ENCODE data around the gene ALDOB.

Gene ALDOB

DNA sequence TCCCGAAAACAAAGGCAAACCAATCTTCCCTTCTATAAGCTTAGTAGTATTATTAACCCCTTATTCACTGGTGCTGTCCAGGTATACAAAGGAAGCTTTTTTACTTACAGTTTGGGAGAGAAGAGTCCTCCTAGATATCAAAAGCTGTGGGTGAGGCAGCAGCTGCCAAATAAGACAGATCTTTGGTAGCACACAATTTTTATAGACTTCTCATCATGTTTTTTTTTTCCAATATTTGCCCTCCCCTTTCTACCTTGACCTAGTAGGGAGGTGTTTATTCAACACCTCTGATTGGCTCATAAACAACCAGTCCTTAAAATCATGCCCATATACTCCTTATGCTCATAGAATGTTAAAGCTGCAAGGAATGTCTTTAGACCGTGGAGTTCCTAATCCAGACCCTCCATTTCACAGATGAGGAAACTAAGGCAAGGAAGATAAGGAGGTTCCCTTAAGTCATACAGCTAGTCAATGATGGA lies at the start of gene ALDOB:
ALDOB (minus strand) TSS at position 174 of the 479 bp plus-strand sequence. CDS start 4,887 bp downstream, outside the sequence.
- DNase-seq (ENCODE audit: low read depth, low spot score): no peak

DNA sequence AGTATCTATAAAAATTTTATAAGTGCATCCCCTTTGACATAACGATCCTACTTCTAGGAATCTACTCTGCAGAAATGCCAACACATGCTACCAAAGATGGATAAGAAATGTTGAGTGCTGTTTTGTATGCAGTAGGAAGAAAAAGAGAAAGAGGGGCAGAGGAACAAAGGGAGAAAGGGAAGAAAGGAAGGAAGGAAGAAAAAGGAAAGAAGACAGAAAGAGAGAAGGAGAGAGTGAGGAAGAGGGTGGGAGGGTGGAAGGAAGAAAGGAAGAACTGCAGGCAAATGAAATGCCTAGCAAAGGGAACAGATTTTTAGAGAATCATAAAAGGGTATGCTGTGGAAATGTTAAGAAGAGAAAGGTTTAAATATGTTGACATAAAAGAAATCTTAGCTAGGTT lies 48.5 kb upstream of the ALDOB start:
- no peak for DNase-seq (ENCODE audit: low read depth, low spot score)

DNA sequence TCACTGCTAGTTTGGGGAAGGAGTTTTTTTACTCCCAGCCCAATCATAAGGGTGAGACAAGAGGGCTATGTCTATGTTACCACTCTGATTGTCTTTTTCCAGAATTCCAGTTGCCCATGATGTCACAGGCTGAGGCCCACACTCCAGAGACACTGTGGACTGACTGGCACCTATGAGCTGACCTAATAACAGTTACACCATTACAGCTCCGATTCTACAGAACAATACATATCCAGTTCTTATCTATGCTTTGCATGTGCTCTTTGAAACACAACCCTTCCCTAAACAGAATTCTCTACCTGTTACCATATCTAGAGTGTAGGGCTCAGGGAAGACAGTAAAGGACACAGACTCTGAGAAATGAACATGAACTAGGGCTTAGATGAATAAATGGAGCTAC lies 45.7 kb upstream of the ALDOB start:
- no peak for DNase-seq (ENCODE audit: low read depth, low spot score)

DNA sequence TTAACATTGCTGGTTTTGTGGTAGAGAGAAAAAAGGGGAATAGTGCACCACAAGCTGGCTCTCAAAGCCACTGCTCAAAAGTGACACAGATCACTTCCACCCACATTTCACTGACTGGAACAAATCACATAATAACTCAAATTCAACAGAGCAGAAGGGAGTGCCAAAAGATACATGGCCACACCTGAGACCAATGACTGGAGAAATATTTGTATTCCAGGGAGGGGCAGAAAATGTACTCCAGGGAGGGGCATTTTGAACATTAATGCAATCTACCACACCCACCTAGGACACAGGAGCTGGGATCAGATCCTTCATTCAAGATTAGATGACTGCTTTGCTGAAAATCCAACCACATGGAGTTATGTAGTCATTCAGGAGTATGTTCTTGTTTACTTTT lies 44.8 kb upstream of the ALDOB start:
- DNase-seq (ENCODE audit: low read depth, low spot score): no peak

DNA sequence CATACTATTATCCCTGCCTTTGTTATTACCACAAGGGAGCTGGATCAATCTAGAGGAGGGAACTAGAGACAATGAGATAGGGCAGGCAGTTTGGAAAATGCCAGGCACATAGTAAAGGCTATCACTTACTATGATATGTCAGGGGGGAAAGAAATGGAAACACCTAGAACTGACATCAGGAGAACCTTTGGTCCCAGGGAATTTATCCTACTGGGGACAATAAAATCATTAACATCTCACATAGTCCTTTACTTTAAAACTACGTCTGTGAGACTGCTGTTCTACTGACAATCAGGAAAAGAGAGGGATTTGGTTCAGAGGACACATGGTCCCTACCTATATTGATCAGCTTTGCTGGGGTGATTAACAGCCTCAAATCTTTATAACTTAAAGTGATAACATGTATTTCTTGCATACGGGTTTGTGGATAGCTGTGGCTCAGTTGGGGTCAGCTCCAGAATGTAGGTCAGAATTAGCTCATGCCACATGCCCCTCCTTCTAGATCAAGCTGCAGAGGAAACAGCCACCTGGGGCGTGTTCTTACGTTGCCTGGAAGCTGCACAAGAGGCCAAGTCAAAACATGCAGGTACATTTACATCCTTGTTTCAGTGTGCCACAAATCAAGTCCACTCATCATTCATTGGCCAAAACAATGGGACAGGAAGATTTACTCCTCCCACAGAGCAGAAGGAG lies 43.9 kb upstream of the ALDOB start:
- DNase-seq (ENCODE audit: low read depth, low spot score): no peak

DNA sequence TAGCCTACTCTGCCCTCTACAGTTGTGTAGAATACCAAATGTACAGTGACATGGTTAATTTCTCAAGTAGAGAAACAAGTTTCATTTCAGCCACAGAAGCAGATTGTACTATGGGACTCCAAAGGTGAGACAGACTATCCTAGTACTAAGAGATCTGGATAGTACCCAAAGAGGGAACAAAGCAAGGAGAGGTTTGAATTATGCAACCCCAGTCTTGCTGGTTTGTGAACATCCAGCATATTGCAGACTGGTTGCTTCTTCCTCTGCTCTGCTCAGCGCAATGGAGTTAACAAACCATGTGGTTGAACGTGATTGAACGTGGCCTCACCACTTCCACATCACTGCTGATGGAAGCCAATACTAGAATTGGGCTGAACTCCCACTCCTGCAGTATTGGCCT lies 43.3 kb upstream of the ALDOB start:
- DNase-seq (ENCODE audit: low read depth, low spot score): no peak

DNA sequence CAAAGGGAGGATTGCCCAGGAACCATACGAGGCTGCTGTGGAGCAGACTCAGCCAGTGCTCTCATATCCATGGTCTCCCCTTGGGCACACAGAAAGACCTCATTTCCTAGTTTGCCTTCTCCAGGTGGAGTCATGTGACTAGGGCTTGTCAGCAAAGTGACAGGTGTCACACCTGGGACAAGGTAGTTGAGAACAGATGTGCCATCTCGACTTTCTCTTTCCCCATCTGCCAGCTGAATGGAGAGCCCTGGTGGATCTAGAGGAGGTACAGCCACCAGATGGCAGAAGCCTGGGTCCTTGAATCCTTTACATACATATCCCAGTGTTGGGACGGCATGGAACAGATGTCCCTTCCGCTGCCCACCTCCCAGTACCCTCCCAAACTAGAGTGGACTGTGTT lies 42.9 kb upstream of the ALDOB start:
- no peak for DNase-seq (ENCODE audit: low read depth, low spot score)

DNA sequence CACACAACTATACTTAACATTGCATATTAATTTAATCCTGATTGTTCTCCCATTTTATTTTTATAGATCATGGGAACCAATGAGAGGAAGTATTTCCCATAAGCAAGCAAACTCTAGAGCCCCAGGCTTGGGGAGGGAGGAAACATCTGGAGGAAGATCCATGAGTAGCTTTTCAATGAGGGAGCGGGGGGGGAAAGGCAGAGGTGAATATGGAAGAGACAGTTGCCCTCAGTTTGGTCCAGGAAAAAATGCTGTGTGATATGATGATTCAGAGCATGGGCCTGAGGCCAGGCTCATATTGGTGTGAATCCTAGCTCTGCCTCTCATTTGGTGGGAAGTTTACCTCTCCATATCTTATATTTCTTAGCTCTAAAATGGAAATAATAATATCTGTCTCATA lies 42.2 kb upstream of the ALDOB start:
- DNase-seq (ENCODE audit: low read depth, low spot score): no peak

DNA sequence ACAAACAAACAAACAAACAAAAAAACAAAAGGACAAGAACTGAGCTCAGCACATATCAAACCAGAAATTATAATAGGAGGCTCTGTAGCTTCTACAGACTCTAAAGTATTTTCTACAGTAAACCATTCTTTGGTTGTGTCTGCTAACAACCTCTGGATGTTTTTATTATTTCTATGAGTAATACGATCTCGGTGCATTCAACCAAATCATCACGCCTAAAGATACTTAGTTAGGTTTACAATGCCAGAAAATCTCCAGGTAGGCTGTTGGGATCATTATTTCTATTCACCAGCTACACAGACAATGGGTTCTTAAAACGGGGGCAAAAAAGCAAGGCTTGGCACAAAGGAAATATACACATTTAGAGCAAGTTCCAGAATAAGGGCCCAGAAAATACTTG lies 41.6 kb upstream of the ALDOB start:
- DNase-seq (ENCODE audit: low read depth, low spot score): no peak

DNA sequence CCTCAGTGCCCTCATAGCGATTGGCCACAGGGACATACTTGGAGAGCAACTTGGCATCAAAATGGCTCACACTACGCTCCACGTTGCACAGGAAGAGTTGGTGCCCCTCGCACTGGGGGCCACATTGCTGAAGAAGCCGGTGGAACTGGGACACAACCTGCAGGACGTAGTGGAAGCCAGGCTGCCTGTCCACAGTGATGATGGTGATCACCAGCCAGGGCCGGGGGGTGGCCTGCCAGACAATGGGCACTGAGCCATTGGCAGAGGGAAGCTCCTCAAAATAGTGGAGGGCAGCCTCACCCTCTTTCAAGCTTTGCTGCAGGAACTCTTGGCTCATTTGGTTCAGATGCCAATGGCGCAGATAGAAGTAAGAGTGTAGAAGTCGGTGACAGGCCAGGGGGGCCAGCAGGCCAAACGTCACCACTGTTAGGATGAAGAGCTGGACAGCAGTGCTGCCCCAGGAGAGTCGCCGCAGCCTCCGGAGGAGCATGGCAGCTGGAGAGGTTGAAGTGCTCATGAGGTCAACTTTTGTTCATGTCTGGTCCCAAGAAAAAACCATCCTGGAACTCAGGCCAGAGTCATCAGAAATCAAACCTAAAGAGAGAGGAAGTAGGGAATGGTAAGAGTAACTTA lies 41.1 kb upstream of the ALDOB start:
- DNase-seq (ENCODE audit: low read depth, low spot score): no peak

DNA sequence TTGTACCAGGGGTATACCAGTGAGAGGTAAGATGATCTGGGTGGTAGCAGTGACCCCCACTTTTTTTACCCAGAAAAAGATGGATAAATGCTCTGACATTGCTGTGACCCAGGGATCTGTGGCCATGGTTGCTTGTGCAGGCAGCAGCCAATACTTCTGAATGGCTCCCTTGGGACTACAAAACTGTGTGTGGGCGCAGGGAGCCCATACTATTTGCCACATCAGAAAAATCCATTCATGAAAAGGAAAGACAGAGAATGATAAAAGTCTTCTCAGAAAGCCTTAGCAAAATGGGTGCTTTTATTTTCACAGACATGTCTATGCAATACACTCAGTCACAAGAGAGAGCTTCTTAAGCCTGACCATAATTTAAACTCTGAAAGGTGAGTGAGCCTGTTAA lies 37.3 kb upstream of the ALDOB start:
- DNase-seq (ENCODE audit: low read depth, low spot score): no peak

DNA sequence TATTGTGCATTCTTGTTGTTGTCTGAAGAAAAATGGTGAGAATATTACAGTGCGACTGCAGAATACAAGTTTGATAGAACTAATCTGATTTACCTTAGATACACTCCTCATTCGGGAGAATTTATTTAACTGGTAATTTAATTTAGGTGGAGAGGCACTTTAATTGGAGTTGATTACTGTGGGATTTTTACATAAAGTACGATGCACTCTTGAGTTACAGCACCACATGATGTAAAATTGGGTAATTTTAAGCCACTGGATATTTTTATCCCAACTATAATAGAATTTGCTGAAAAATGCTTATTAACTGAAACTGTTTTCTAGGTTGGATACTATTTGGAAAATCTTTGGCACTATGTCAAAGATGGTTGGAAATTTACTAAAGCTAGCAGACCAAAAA lies 35.4 kb upstream of the ALDOB start:
- DNase-seq (ENCODE audit: low read depth, low spot score): no peak

DNA sequence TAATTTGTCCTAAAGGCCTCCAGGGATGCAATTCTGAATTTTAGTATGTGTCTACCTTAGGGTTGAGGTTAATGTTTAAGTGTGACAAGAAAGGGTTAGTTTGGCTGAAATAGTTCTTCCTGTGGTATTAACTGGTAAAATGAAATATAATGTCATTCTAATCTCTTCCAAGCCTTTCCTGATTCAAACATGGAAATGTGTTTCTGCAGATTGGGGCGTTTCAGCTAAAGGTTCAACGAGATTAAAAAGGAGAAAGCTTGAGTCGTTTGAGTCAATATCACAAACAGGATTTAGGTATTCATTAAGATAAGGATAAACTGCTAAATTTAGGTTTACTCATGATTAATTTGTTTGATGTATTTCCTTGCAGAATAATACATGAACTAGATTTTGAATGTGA lies 34.4 kb upstream of the ALDOB start:
- DNase-seq (ENCODE audit: low read depth, low spot score): no peak

DNA sequence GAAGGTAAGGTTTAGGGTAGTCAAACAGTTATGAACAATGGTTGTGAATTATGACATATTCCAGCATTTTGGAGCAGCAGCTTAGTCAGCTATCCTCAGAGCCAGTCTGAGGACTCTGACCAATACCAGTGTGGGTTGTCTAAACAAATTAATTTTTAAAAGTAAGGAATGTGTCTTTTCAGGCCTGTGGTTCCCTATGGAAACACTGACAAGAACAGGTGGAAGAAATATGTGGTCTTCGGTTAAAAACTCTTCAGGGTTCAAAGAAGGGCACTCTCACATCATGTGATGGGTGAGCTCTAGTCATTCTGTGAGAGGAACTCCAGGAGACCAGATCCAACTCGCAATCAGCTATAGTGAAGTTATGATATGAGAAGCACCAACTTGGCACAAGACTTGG lies 33.5 kb upstream of the ALDOB start:
- no peak for DNase-seq (ENCODE audit: low read depth, low spot score)

DNA sequence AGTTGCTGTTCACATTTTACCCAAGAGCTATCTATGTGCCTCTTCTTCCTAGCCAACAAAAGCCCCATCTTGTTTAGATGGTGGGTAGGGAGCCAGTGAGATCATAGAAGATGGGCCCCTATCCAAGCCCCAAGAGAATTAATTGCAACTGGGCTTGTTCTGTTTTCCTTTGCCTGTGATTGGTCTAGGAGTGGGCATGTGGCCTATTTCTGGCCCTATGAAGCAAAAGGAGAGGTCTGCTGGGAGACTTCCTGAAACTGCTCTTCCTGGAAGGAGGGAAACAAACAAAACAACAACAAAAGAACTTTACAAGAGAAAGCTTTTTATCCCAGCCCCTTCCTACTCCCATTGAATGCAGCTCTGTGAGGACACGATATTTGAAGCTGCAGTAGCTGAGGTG lies 32.5 kb upstream of the ALDOB start:
- DNase-seq (ENCODE audit: low read depth, low spot score): no peak

DNA sequence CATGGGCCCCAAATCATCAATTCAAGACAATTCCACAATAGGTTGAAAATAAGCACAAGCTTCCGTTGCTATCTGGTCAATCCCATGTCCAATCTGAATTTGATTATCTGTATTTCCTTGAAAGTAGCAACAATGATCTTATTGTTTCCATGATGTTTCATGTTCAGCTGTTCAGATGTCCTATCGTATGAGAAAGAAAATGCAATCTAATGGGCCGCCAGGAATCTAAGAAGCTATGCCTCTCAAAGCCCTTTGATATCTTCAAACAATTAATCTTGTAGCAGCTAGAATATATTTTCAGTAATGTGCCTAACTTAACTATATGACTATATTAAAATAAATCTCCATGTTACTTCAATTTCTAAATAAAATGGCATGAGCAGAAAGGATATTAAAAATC lies 32.1 kb upstream of the ALDOB start:
- no peak for DNase-seq (ENCODE audit: low read depth, low spot score)

DNA sequence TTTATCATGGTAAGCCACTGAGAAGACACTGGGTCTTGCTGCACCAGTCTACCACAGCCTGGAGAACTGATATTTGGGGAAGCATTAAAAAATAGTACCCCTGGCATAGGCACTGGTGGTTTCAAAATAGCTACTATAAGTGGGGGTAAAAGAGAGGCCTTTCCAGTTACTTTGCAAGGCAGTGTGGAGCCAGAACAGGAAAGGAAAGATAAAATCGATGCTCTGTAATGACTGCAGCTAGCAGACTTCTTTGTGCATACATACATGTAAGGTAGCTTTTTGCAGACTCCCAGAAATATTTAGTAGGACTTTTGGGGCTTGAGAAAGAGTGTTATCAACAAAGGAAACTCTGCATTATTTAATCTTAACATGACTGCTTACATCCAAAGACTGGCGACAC lies 31.3 kb upstream of the ALDOB start:
- no peak for DNase-seq (ENCODE audit: low read depth, low spot score)

DNA sequence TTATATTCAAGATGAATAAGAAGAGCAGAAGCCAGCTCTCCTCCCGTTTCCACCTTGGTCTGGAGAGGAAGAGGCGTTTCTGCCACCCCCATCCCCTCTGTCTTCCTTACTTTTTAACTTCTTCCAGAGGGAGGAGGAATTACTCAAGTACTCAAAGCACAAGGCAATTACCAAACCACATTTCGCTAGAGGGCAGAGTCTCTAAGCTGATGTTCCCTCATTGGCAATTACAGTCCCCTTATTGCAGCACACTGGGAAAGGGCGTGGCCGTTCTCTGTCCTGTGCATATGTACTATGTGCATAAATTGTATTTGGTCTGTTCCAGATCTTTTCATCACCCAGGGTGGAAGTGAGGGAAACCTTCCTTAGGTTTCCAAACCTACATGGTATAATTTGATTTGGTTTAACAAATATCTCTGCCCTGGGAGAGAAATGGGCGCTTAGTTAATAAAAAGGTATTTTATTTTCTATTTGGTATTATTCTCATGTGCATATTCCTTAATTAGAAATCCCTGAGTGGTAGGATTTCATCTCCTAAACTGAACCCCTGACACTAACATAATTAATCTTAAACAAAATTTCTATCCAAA lies 29.8 kb upstream of the ALDOB start:
- DNase-seq (ENCODE audit: low read depth, low spot score): no peak

DNA sequence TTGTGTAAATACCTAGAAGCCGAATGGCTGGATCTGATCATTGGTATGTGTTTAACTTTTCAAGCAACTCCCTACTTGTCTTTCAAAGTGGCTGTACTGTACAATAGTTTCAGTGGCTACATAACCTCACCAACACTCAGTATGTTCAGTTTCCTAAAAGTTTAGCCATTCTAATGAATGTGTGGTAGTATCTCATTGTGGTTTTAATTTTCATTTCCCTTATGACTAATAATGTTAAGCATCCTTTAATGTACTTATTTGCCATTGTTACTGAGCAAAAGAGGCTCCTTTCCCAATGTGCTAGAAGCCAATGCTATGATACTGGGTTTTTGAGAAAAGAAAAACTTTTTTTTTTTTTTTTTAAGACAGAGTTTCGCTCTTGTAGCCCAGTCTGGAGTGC lies 27.8 kb upstream of the ALDOB start:
- DNase-seq (ENCODE audit: low read depth, low spot score): no peak

DNA sequence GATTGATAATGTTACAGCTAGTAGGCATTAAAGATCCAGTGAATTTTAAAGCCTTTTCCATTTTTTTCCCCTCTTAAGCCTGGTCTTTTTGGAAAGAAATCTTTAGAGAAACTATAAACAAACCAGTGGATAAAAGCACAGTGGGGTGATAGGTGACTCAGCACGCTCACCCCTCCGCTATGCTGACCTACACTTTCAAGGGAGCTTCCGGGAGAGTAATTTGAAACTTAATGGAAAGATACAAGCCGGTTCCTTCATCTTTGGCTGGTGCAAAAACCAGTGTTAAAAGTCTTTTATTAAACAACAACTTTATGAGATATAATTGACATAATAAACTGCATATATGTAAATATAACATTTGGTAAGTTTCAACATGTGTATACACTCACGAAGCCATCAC lies 27.0 kb upstream of the ALDOB start:
- no peak for DNase-seq (ENCODE audit: low read depth, low spot score)

DNA sequence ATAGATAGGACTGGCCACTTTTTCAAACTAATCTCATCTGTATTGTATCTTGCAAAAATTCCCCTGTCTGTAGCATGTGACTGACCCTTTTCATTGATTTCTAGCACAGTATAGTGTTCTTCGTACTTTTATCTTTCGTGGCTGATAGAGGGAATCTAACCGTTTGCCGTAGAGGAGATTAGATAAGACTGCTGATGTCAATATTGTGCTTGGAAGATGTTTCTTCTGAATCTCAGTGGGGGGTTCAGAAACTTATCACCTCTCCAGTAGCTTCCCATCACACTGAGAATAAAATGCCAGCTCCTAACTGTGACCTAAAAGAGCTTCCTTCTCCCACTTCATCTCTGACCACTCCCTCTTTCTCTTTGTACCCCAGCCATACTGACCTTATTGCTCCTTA lies 25.4 kb upstream of the ALDOB start:
- DNase-seq (ENCODE audit: low read depth, low spot score): no peak

DNA sequence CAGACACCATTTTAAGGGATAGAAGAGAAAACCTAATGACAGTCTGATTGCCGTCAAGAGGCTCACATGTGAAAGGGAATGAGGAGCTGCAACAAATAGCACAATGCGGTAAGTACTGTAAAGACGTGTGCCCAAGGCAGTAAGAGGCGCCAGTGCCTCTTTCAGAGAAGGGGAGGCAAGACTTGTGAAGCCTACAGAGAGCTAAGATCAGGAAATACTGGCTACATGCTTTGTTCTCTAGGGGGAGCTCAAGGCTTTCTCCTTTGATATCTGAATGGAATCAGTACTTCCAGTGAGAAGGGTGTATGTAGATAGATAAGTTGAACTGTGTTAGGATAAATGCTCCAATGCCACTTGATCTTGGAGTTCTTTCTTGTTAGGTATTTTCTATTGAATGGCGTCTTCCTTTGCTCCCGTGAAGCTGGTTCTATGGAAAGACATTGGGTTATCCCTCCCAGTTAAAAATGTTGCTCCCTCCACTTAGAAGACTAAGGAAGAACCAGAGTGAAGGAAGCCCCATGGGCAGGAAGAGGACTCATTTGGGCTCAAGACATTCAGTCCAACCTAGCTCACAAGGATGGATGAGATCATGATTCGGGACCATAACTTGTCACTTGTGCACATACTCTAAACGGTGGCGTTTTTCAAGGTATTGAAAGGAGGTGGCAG lies 23.5 kb upstream of the ALDOB start:
- peak; percentile 84 for DNase-seq (ENCODE audit: low read depth, low spot score)

DNA sequence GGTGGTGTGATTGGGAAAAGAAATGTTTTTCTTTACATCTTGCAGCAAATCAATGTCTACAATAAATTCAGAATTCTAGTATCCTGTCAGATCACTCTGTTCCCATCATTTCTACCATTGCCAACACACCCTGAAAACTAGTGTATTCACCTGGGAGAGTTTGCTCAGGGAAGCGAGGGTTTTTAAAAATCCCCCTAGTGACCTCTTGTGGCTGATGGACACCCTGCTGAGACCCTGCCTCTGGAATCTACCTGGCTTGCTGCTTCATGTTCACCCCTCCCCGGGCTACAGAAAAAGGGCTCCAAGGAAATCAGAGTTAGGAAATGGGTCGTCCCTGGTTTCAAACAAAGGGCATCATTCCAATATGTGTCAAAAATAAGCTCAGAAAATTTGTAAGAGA lies 21.4 kb upstream of the ALDOB start:
- DNase-seq (ENCODE audit: low read depth, low spot score): peak; percentile 25

All from iPS DF 19.7 (cell line).